NT2/D1 (cell line): Measurements from ENCODE around the gene LHX8.
A peak's percentile ranks its signal among the peaks of the same experiment; 100 is the strongest.

Source experiments
- DNase-seq: peaks from one replicate; pipeline ENCODE4 v3.0.0-alpha.2; 2011; ENCODE audit warnings: low read depth, low spot score
- H3K27me3 ChIP-seq: 2 replicates; pipeline ENCODE4 v1.6.0; 2011; ENCODE audit warnings: mild to moderate bottlenecking; ENCODE audit not compliant: insufficient read length, insufficient read depth
- H3K36me3 ChIP-seq: 2 replicates; pipeline ENCODE4 v1.6.1; 2011; ENCODE audit warnings: mild to moderate bottlenecking, low read length, mixed read lengths; ENCODE audit not compliant: insufficient read depth, insufficient read length
- H3K4me1 ChIP-seq: 2 replicates; pipeline ENCODE4 v1.5.1; 2011; ENCODE audit not compliant: insufficient read depth, insufficient read length
- H3K4me3 ChIP-seq: 2 replicates; pipeline ENCODE4 v1.5.1; 2011; ENCODE audit warnings: low read depth; ENCODE audit not compliant: insufficient read length
- H3K9ac ChIP-seq: 2 replicates; pipeline ENCODE4 v1.6.0; 2011; ENCODE audit warnings: low read depth; ENCODE audit not compliant: insufficient read length
- H3K9me3 ChIP-seq: 2 replicates; pipeline ENCODE4 v1.5.1; 2011; ENCODE audit warnings: mild to moderate bottlenecking, low read length; ENCODE audit not compliant: insufficient read depth
- SUZ12 ChIP-seq: IDR thresholded peaks from 2 replicates; pipeline ENCODE4 v1.6.1; 2011; ENCODE audit not compliant: insufficient read length, insufficient read depth; ENCODE audit errors: extremely low read depth
- YY1 ChIP-seq: IDR thresholded peaks from 2 replicates; pipeline ENCODE4 v1.6.1; 2011; ENCODE audit not compliant: insufficient read length, insufficient read depth
- ZNF274 ChIP-seq: IDR thresholded peaks from 2 replicates; pipeline ENCODE4 v1.6.1; 2011; ENCODE audit warnings: mild to moderate bottlenecking, low read depth, low read length

The LHX8 gene

GRCh38 chr1:75115654-75116053 lies 18.5 kb upstream of the LHX8 start:
- no peaks in the 10 kb centered on the region for H3K27me3 ChIP-seq
- H3K4me1 ChIP-seq = no peaks in the 10 kb centered on the region
- no peaks in the 10 kb centered on the region for H3K36me3 ChIP-seq
- no peak for DNase-seq
- H3K9ac ChIP-seq = no peak overlapping the region
- H3K4me3 ChIP-seq = no peak overlapping the region
- 0 out of 2 replicates have a peak, but pooled peaks cover 5% of the 10 kb centered on the region for H3K9me3 ChIP-seq
- TF ChIP-seq ZNF274 = no peak
- no peak for TF ChIP-seq YY1
- TF ChIP-seq SUZ12 = no peak

- Histone ChIP-seq H3K4me1 (no peaks in the 10 kb centered on the region), H3K9me3 (0 out of 2 replicates have a peak, but pooled peaks cover 6% of the 10 kb centered on the region), H3K36me3 (no peaks in the 10 kb centered on the region), H3K27me3 (peaks cover 21% of the 10 kb centered on the region), H3K4me3 (no peak overlapping the region), H3K9ac (no peak overlapping the region)
- DNase-seq = no peak
- TF ChIP-seq SUZ12 (no peak), ZNF274 (no peak), YY1 (no peak)
These were observed 10.4 kb upstream of the LHX8 start for GRCh38 chr1:75123756-75124155.

GRCh38 chr1:75124510-75124909 lies 9.7 kb upstream of the LHX8 start:
- Histone ChIP-seq H3K36me3 (no peaks in the 10 kb centered on the region), H3K27me3 (peaks cover 29% of the 10 kb centered on the region), H3K4me3 (no peak overlapping the region), H3K9me3 (0 out of 2 replicates have a peak, but pooled peaks cover 6% of the 10 kb centered on the region), H3K4me1 (no peaks in the 10 kb centered on the region), H3K9ac (no peak overlapping the region)
- DNase-seq = no peak
- TF ChIP-seq YY1 (no peak), ZNF274 (no peak), SUZ12 (no peak)

GRCh38 chr1:75125161-75125726 lies 8.9 kb upstream of the LHX8 start:
- Histone ChIP-seq H3K4me3 (no peak overlapping the region), H3K36me3 (no peaks in the 10 kb centered on the region), H3K9ac (no peak overlapping the region), H3K4me1 (peaks cover 2% of the 10 kb centered on the region), H3K9me3 (0 out of 2 replicates have a peak, but pooled peaks cover 6% of the 10 kb centered on the region), H3K27me3 (peaks cover 36% of the 10 kb centered on the region)
- no peak for DNase-seq
- no peak for TF ChIP-seq SUZ12
- TF ChIP-seq YY1 = no peak
- no peak for TF ChIP-seq ZNF274

GRCh38 chr1:75126611-75127101 lies 7.5 kb upstream of the LHX8 start:
- Histone ChIP-seq H3K9me3 (0 out of 2 replicates have a peak, but pooled peaks cover 6% of the 10 kb centered on the region), H3K36me3 (no peaks in the 10 kb centered on the region), H3K9ac (no peak overlapping the region), H3K27me3 (peaks cover 50% of the 10 kb centered on the region), H3K4me3 (no peak overlapping the region), H3K4me1 (peaks cover 3% of the 10 kb centered on the region)
- TF ChIP-seq YY1 = no peak
- no peak for TF ChIP-seq SUZ12
- TF ChIP-seq ZNF274 = no peak
- DNase-seq = no peak

GRCh38 chr1:75127916-75128717 lies 6.1 kb upstream of the LHX8 start:
- H3K27me3 ChIP-seq = peaks cover 65% of the 10 kb centered on the region
- H3K9ac ChIP-seq = no peak overlapping the region
- peaks cover 7% of the 10 kb centered on the region for H3K4me1 ChIP-seq
- no peak for DNase-seq
- H3K9me3 ChIP-seq = 0 out of 2 replicates have a peak, but pooled peaks cover 6% of the 10 kb centered on the region
- H3K4me3 ChIP-seq = no peak overlapping the region
- no peak for TF ChIP-seq ZNF274
- TF ChIP-seq SUZ12 = no peak
- TF ChIP-seq YY1 = no peak
- no peaks in the 10 kb centered on the region for H3K36me3 ChIP-seq

GRCh38 chr1:75129660-75129982 lies 4.6 kb upstream of the LHX8 start:
- H3K9ac ChIP-seq = no peak overlapping the region
- H3K9me3 ChIP-seq = 0 out of 2 replicates have a peak, but pooled peaks cover 6% of the 10 kb centered on the region
- peaks cover 7% of the 10 kb centered on the region for H3K4me1 ChIP-seq
- peak overlapping the region; percentile 32 for H3K4me3 ChIP-seq
- no peak for DNase-seq
- H3K27me3 ChIP-seq = peaks cover 79% of the 10 kb centered on the region
- no peaks in the 10 kb centered on the region for H3K36me3 ChIP-seq
- TF ChIP-seq YY1 (no peak), ZNF274 (no peak), SUZ12 (no peak)
